Measurements from ENCODE around the gene LRRTM2. TPM values are rescaled to one million over a fixed set of nuclear protein-coding genes. Genes with fewer than 3 reads are reported as not detected.
"Not testable (repeated sequence)": the region's sequence is repeated elsewhere in the genome, so short reads cannot be mapped to it uniquely, and the experiment has no call there.

LRRTM2 gene
- total and polyA plus RNA-seq, 4 donors = 0.08 to 0.71 (median 0.24) TPM; not detected in 1

- no peak overlapping the region for H3K9ac ChIP-seq (ENCODE audit: low read depth in 1 of 2, low read length in 2 of 2)
- no peak overlapping the region for H3K27ac ChIP-seq (ENCODE audit: low read depth in 1 of 2, low read length in 2 of 2)
- no peak overlapping the region for H3K4me3 ChIP-seq (ENCODE audit: low read depth in 1 of 3, low read length in 3 of 3)
- peaks cover 0 to 6% (median 4%) of the 10 kb centered on the region in 4 donors for H3K4me1 ChIP-seq (ENCODE audit: control insufficient read depth in 4 of 4, insufficient read depth in 4 of 4, low read length in 3 of 4)
- H3K36me3 ChIP-seq (ENCODE audit: control insufficient read depth in 4 of 4, insufficient read depth in 3 of 4, low read depth in 1 of 4, low read length in 3 of 4) = peaks cover 0 to 3% (median 0%) of the 10 kb centered on the region in 4 donors
- WGBS = 92% methylated on average over 3 of the region's 3 CpGs
- no peak for TF ChIP-seq RXRA (IDR thresholded peaks at IDR 0.05)
- TF ChIP-seq ZBTB33 (IDR thresholded peaks at IDR 0.05) = no peak
- TF ChIP-seq NR2F2 (IDR thresholded peaks at IDR 0.05) = no peak
- TF ChIP-seq, protein P1, sequence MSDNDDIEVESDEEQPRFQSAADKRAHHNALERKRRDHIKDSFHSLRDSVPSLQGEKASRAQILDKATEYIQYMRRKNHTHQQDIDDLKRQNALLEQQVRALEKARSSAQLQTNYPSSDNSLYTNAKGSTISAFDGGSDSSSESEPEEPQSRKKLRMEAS (IDR thresholded peaks at IDR 0.05) = no peak
- no peak for DNase-seq (ENCODE audit: low spot score)
- no peaks in the 10 kb centered on the region for H3K9me3 ChIP-seq (ENCODE audit: control insufficient read depth in 4 of 4, low read length in 3 of 4)
- no peaks in the 10 kb centered on the region for H3K27me3 ChIP-seq (ENCODE audit: control insufficient read depth in 4 of 4, insufficient read depth in 4 of 4, low read length in 3 of 4)
Observed at GRCh38 chr5:138840103-138840502, 35.0 kb downstream of the LRRTM2 start.

DNA sequence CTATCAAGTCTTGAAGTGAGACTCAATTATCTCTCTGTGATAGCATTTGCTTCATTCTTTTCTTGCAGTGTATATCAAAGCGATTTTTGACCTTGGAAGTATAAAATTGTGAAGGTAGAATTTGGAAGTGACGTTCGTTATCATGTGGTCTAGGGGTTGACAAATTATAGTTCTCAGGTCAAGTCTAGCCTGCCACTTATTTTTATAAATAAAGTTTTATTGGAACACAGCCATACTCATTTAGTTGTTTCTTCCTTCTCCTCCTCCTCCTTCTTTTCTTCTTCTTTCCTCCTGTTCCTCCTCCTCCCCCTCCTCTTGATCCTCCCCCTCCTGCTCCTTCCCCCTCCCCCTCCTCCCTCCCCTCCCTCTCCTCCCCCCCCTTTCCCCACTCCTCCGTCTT lies 38.0 kb downstream of the LRRTM2 start:
- Histone ChIP-seq H3K9me3 (ENCODE audit: control insufficient read depth in 4 of 4, low read length in 3 of 4) (no peaks in the 10 kb centered on the region), H3K4me3 (ENCODE audit: low read depth in 1 of 3, low read length in 3 of 3) (no peak overlapping the region), H3K4me1 (ENCODE audit: control insufficient read depth in 4 of 4, insufficient read depth in 4 of 4, low read length in 3 of 4) (no peaks in the 10 kb centered on the region), H3K36me3 (ENCODE audit: control insufficient read depth in 4 of 4, insufficient read depth in 3 of 4, low read depth in 1 of 4, low read length in 3 of 4) (peaks cover 0 to 3% (median 0%) of the 10 kb centered on the region in 4 donors), H3K9ac (ENCODE audit: low read depth in 1 of 2, low read length in 2 of 2) (no peak overlapping the region), H3K27me3 (ENCODE audit: control insufficient read depth in 4 of 4, insufficient read depth in 4 of 4, low read length in 3 of 4) (no peaks in the 10 kb centered on the region), H3K27ac (ENCODE audit: low read depth in 1 of 2, low read length in 2 of 2) (no peak overlapping the region)
- TF ChIP-seq REST (IDR thresholded peaks at IDR 0.05) (no peak), FOXA1 (IDR thresholded peaks at IDR 0.05) (no peak), NR2F2 (IDR thresholded peaks at IDR 0.05) (no peak), HNF4G (IDR thresholded peaks at IDR 0.05) (no peak), SP1 (IDR thresholded peaks at IDR 0.05) (no peak), HNF4A (conservative IDR thresholded peaks at IDR 0.05) (no peak), ZBTB33 (IDR thresholded peaks at IDR 0.05) (no peak), RAD21 (IDR thresholded peaks at IDR 0.05) (no peak), GABPA (IDR thresholded peaks at IDR 0.05 in 1 of 2, conservative IDR thresholded peaks at IDR 0.05 in 1 of 2) (no peak), FOXA2 (IDR thresholded peaks at IDR 0.05) (no peak), TAF1 (conservative IDR thresholded peaks at IDR 0.05) (no peak), RXRA (IDR thresholded peaks at IDR 0.05) (no peak)
- TF ChIP-seq, protein P1 (IDR thresholded peaks at IDR 0.05) = no peak
- TF ChIP-seq, protein P2, sequence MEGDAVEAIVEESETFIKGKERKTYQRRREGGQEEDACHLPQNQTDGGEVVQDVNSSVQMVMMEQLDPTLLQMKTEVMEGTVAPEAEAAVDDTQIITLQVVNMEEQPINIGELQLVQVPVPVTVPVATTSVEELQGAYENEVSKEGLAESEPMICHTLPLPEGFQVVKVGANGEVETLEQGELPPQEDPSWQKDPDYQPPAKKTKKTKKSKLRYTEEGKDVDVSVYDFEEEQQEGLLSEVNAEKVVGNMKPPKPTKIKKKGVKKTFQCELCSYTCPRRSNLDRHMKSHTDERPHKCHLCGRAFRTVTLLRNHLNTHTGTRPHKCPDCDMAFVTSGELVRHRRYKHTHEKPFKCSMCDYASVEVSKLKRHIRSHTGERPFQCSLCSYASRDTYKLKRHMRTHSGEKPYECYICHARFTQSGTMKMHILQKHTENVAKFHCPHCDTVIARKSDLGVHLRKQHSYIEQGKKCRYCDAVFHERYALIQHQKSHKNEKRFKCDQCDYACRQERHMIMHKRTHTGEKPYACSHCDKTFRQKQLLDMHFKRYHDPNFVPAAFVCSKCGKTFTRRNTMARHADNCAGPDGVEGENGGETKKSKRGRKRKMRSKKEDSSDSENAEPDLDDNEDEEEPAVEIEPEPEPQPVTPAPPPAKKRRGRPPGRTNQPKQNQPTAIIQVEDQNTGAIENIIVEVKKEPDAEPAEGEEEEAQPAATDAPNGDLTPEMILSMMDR (IDR thresholded peaks at IDR 0.05; ENCODE audit: low read depth, low read length, missing input control) = no peak
- TF ChIP-seq, protein P3, sequence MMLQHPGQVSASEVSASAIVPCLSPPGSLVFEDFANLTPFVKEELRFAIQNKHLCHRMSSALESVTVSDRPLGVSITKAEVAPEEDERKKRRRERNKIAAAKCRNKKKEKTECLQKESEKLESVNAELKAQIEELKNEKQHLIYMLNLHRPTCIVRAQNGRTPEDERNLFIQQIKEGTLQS (IDR thresholded peaks at IDR 0.05) = no peak
- WGBS = 97% methylated on average over 4 of the region's 4 CpGs
- DNase-seq (ENCODE audit: low spot score) = no peak

DNA sequence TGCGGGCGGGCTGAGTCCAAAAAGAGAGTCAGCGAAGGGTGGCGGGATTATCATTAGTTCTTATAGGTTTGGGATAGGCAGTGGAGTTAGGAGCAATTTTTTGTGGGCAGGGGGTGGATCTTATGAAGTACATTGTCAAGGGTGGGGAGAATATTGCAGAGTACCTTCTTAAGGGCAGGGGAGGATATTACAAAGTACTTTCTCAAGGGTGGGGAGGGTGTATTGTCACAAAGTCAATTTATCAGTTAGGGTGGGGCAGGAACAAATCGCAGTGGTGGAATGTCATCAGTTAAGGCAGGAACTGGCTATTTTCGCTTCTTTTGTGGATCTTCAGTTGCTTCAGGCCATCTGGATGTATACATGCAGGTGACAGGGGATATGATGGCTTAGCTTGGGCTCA lies 40.3 kb downstream of the LRRTM2 start:
- DNase-seq (ENCODE audit: low spot score); H3K27me3 ChIP-seq (ENCODE audit: control insufficient read depth in 4 of 4, insufficient read depth in 4 of 4, low read length in 3 of 4); H3K4me3 ChIP-seq (ENCODE audit: low read depth in 1 of 3, low read length in 3 of 3); H3K27ac ChIP-seq (ENCODE audit: low read depth in 1 of 2, low read length in 2 of 2); H3K36me3 ChIP-seq (ENCODE audit: control insufficient read depth in 4 of 4, insufficient read depth in 3 of 4, low read depth in 1 of 4, low read length in 3 of 4); H3K9me3 ChIP-seq (ENCODE audit: control insufficient read depth in 4 of 4, low read length in 3 of 4); H3K9ac ChIP-seq (ENCODE audit: low read depth in 1 of 2, low read length in 2 of 2); H3K4me1 ChIP-seq (ENCODE audit: control insufficient read depth in 4 of 4, insufficient read depth in 4 of 4, low read length in 3 of 4): not testable (repeated sequence)
- WGBS = 94% methylated on average over 6 of the region's 6 CpGs

Measured in liver (tissue), 9 donors.